Measurements from ENCODE around the gene SMCR8. TPM values are rescaled to one million over a fixed set of nuclear protein-coding genes. Genes with fewer than 3 reads are reported as not detected.
"Not testable (repeated sequence)": the region's sequence is repeated elsewhere in the genome, so short reads cannot be mapped to it uniquely, and the experiment has no call there.

The SMCR8 gene
- total RNA-seq, 2 donors from 2014 or later, result 7.9 to 9.1 TPM

DNA sequence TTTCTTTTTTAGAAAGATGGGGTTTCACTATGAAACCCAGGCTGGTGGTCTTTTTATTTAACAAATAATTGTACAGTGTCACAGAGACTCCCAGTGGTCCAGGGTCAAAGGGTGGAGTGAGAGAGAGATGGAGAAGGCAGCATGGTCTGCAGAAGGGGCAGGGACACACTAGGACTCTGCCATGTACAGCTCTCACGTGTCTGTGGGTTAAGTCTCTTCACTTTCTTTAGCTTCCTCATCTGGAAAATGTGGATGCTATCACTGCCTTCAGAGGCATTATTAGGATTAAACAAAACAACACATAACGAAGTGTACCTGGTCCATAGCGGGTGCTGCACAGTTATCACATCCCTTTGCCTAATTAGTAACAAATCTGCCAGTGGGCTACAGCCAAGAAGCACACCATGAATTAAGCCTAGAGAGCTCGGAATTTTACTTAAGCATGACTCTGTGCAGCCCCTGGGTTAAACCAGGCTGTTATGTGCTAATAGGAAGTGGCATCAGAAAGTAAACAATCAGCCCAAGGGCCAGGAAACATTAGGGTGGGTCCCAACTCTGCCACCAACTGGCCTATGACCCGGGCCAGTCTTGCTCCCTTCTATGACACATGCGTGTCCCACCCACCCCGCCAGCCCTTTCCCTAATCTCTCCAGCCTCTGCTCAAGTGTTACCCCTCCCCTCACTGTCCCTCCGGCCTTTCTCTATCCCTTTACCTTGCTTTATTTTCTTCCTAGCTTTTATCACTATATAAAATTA is 14.2 kb upstream of the SMCR8 start:
- intact Hi-C loops (cut with DNase I), result no loop called here
- Histone ChIP-seq H3K9me3 (no peaks in the 10 kb centered on the region), H3K27ac (no peak overlapping the region), H3K36me3 (replicated peaks in 1 of 2; ENCODE audit: insufficient read depth in 1 of 2, low read depth in 2 of 2) (peaks cover 0 to 28% of the 10 kb centered on the region in 2 donors), H3K27me3 (no peaks in the 10 kb centered on the region), H3K4me3 (no peak overlapping the region), H3K4me1 (no peaks in the 10 kb centered on the region)
- ATAC-seq, result no peak
- 71 to 89% methylated on average over 8 of the region's 8 CpGs for WGBS, 2 donors
- no peak for DNase-seq
- TF ChIP-seq CTCF (IDR thresholded peaks at IDR 0.05), result no peak

DNA sequence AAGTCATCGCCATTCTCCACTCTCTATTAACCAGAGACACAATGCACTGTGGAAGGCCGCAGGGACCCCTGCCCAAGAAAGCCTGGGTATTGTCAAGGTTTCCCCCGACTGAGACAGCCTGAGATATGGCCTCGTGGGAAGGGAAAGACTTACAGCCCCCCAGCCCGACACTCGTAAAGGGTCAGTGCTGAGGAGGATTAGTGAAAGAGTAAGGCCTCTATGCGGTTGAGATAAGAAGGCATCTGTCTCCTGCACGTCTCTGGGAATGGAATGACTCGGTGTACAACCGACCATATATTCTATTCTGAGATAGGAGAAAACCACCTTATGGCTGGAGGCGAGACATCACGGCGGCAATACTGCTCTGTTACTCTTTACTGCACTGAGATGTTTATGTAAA is 11.9 kb upstream of the SMCR8 start:
- 88 to 89% methylated on average over 13 of the region's 13 CpGs for WGBS, 2 donors
- H3K27me3 ChIP-seq; H3K9me3 ChIP-seq; ATAC-seq; H3K27ac ChIP-seq; H3K4me1 ChIP-seq; intact Hi-C loops (cut with DNase I); DNase-seq; H3K4me3 ChIP-seq: not testable (repeated sequence)
- H3K36me3 ChIP-seq (replicated peaks in 1 of 2; ENCODE audit: insufficient read depth in 1 of 2, low read depth in 2 of 2), result peaks cover 0 to 28% of the 10 kb centered on the region in 2 donors

GRCh38 chr17:18309202-18309601 is 5.9 kb upstream of the SMCR8 start:
- WGBS, 2 donors, result 85 to 96% methylated on average over 4 of the region's 4 CpGs
- H3K27ac ChIP-seq, result no peak overlapping the region
- no peak for ATAC-seq
- peaks cover 0 to 9% of the 10 kb centered on the region in 2 donors for H3K36me3 ChIP-seq (replicated peaks in 1 of 2; ENCODE audit: insufficient read depth in 1 of 2, low read depth in 2 of 2)
- TF ChIP-seq POLR2A (IDR thresholded peaks at IDR 0.05) (no peak), CTCF (IDR thresholded peaks at IDR 0.05) (no peak)
- H3K27me3 ChIP-seq, result no peaks in the 10 kb centered on the region
- DNase-seq, result no peak
- H3K4me1 ChIP-seq, result peaks cover 26% of the 10 kb centered on the region
- no peaks in the 10 kb centered on the region for H3K9me3 ChIP-seq
- no peak overlapping the region for H3K4me3 ChIP-seq
- intact Hi-C loops (cut with DNase I), result no loop called here

DNA sequence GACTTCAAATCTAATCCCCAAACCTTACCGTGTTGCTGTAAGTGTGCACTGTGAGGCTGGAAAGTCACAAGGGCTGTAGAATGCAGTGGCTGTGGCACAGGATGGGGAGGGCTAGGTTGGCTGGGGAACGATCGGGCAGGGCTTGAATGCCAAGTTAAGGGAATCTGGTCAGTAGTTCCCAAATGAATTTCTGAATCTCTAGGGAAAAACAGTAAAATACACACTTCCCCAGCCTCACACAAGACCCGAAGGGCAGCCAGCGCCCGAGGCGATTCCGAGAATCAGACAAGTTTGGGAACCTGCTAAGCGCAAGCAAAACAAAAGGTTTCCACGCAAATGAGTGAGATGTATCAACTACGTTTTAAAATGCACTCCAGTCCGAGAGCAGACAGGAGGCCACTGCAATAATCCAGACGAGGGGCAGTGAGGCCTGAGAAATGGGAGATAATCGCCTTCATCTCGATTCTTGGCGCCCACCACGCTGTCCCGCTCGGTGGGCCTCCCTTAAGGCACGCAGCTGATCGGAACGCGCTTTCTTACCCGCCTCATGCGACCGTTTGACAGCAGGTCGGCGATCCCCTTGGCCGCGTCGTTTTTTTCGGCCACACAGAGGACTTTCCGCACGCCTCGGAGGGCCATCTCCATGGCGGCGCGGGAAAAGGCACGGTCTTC is 898 bp upstream of the SMCR8 start:
- ATAC-seq, result no peak
- peak in 1 of 4 donors; percentile 23 for DNase-seq
- H3K36me3 ChIP-seq (replicated peaks in 1 of 2; ENCODE audit: insufficient read depth in 1 of 2, low read depth in 2 of 2), result no peaks in the 10 kb centered on the region

More for the DNA sequence above, 898 bp upstream of the SMCR8 start:
- H3K27me3 ChIP-seq, result no peaks in the 10 kb centered on the region
- peaks cover 63% of the 10 kb centered on the region for H3K4me1 ChIP-seq
- TF ChIP-seq CTCF (IDR thresholded peaks at IDR 0.05) (no peak), POLR2A (IDR thresholded peaks at IDR 0.05) (no peak)
- H3K4me3 ChIP-seq, result peak overlapping the region; percentile 70 to 79
- WGBS, 2 donors, result 0% methylated on average over 21 to 39 of the region's 39 CpGs
- H3K9me3 ChIP-seq, result no peaks in the 10 kb centered on the region
- peak overlapping the region; percentile 56 to 92 (median 82) for H3K27ac ChIP-seq
- intact Hi-C loops (cut with DNase I), result no loop called here

Measured in body of pancreas (tissue), 4 donors.